NCI-H82 (cell line): ENCODE results near the gene METTL15.
"Not testable (repeated sequence)": the region's sequence is repeated elsewhere in the genome, so short reads cannot be mapped to it uniquely, and the experiment has no call there.

Source experiments
- DNase-seq: peaks from one replicate; lab custom pipeline; 2025; lab: John Stamatoyannopoulos, UW

Gene METTL15

DNA sequence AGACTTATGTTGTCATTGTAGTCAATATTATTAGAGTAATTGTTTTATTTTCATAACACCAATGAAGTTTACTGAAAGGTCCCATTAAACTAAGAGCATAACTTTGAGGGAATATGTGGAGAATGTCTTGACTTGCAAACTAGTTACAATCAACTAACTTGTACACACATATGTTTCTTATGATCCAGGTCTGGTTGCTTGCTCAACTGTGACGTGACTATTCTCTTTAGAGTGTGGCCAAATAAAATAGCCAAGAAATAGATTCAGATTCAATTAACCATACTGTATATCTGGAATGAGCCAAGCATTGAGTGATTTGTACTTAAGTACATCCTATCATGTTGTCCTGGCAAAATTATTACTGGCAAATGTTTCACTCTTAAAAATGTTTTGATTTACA, 101.7 kb downstream of the METTL15 start:
- no peak for DNase-seq

DNA sequence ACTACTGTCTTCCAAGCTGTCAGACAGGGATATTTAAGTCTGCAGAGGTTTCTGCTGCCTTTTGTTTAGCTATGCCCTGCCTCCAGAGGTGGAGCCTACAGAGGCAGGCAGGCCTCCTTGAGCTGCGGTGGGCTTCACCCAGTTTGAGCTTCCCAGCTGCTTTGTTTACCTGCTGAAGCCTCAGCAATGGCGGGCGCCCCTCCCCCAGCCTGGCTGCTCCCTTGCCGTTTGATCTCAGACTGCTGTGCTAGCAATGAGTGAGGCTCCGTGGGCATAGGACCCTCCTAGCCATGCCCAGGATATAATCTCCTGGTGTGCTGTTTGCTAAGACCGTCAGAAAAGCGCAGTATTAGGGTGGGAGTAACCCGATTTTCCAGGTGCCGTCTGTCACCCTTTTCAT, 113.9 kb downstream of the METTL15 start:
- DNase-seq = not testable (repeated sequence)

DNA sequence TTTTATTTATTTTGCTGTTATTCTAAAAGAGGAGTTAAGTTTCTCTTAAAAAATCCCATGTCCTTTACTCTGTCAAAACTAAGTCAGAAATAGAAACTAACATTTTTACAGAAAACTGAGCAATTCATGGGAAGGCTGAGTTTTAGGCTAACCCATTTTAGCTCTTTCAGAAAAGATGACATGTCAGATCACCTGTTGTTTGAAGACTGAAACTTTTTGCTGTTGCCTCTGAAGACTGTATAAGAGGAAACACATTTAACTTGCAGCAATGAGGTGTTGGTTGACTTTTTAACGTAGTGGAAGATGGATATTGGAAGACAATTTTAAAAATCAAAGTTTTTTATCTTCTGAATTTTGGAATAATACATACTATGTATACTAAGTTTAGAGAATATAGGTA, 115.4 kb downstream of the METTL15 start:
- no peak for DNase-seq

DNA sequence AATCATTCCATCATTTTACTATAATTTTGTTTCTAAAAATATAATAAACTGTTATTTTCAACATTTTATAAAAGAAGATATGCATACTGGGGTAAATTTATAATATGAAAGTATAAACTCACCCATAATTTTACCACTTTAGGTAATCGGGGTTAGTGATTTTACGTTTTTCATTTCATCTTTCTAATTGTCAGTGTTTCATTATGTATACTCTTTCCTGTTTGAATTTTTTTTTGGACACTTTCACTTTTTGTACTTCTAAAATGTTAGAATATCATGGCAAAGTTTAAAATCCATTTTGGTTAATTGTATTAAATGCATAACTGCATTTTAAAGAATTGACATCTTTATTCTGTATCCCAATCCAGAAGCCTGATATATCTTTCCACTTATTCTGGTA, 115.8 kb downstream of the METTL15 start:
- DNase-seq = no peak

DNA sequence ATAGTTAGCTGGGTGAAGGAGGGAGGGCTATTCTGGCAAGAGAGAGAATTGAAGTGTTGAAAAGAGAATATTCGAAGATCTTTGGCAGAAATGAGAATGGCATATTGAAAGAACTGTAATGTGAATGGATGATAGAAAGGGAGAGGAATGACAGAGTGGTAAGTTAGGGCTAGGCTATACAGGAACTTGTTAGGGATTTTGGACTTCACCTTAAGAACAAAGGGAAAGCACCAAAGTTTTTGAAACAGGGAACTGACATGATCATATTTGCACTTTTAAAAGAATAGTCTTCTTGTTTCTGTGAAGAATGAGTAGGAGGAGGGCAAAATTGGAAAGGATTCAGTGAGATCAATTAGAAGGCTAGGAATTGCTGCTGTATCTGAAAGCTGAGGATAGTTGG, 119.3 kb downstream of the METTL15 start:
- DNase-seq = no peak

DNA sequence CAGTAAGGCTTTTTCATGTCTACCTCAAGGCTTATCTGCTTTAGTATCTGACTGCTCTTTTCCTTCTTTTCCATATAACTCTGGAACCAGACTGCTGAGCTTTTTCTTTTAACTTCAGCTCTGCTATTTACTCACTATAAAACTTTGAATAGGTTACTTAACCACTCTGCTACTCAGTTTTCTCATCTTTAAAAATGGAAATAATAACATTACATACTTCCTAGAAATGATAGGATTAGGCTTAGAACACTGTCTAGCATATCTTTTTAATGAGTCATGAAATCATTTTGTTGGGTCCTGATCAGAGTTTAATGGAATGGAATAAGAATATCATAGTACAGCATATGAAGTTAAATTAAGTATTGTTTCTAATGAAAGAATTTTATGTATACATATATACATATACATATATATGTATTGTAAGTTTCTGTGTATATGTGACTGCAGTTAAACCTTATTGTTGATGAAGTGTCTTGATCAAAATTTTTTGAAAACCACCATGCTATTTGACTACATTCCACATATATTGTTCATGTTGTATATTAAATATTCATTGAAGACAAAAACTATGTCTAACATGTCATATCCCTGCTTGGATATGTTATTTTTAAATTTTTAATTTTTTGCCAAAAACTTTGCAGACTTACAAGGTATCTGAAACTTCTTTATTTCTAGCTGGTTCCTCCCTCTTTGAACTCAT, 120.2 kb downstream of the METTL15 start:
- DNase-seq = no peak

DNA sequence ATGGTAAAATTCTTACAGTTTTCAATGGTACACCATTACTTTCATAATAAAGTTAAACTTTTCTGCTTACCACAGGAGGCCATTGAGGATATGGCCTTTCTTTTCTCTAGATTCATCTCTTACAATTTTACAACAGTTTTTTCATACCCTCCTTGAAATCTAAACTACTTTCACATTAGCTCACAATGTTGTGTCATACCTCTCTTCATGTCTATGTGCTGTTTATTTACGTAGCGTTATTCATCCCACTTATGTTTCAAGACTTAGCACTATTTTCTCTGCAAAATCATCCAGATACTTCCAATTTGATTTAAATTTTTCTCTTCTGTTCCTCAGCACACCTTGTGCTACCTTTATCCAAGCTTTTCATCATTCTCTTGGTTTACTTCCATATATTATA, 123.3 kb downstream of the METTL15 start:
- no peak for DNase-seq

DNA sequence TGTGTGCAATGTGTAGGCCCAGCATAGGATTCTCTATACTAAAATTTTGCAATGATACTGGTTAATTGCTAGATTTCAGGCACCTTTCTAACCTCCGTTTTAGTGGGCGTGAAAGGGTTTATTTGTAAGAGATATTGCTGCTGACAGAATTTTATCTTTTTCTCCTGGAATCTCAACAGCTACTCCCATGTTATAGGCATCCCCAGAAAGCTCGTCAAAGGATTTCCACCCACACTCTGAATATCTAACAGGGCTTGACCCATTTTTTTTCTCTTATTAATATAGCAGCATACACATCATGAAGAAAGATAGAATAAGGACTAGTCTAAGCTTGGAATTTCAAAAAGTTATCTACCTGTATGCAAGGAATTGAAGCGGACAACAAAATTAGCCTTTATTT, 124.5 kb downstream of the METTL15 start:
- no peak for DNase-seq

DNA sequence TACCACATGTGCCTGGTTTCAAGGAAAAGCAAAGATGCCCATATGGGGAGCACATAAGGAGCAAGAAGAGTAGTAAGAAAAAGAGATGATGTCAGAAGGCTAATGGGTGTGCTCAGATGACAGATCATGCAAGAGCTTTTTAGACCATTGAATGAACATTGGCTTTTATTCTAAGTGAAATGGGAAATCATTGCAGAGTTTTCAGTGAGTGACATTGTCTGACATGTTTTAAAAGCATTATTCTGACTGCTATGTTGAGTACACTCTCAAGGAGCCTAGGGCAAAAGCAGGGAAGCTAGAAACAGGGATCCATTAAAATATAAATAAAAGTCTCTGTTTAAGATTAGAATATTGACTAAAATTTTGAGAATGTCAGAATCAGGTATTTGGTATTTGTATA, 133.6 kb downstream of the METTL15 start:
- DNase-seq = no peak

DNA sequence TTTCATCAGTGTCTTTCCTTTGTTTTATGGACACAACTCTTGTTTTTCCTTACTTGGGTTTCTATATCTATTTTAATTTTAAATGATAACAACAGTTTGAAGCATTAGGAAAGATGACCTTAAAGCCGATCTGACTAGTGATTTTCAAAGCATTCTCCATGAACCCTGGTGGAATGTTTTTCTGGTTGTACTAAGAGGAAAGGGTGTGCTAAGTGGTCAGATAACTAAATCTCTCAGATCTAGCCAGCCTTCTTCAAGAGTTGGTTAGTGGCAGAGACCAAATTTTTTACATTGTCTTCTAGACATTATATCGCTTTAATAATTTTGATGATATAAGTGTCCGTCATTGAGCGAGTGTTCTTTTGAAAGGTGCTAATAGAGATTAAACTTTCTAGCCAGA, 134.4 kb downstream of the METTL15 start:
- no peak for DNase-seq

DNA sequence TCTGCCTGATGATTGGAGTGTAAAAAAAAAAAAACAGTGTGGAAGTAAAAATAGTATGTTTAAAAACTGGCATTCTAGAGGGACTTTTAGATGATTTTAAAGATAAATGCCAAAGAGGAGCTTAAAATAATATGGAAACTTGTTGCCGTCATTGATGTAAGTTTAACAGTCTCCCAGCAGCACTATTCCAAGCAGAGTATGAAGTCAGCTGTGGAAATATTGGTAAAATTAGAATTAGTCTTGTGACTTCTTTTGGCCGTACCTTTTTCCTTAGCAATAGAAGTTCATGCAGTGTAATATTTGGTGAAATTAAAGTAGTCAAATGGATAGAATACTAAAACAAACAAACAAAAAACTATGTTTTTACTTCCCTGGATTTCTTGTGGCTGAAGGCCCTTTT, 134.9 kb downstream of the METTL15 start:
- DNase-seq = no peak

DNA sequence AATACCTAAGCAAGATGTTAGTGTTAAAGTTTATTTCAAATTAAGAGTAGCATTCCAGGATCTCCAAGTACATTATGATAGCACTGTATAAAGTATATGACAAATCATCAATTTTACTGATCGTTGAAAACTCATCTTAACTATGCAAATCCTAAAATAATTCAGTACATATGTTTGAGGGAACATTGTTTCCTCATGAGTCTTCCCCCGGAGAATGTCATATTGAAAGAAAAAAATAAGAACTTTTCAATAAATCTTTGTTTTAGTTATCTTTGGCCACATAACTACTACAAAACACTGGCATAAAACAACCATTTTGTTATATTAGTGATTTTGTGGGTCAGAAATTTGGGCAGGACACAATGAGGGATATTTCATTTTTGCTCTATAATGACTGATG, 135.4 kb downstream of the METTL15 start:
- DNase-seq = no peak

DNA sequence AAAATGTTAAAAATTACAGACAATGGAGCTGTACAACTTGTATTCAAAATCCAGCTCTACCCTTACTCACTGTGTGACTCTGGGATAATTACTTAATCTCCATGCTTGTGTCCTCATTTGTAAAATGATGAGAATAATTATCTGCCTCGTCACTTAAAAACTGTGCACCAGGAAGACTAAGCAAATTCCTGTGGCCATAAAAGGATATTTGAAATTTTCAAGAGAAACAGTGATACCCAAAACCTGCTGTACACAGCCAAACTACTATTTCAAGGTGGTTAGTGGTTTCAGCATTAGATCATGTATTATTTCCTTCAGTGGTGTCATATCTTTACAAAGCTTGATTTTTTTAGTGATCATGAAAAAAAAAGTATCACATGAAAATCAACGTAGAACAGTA, 136.9 kb downstream of the METTL15 start:
- no peak for DNase-seq

DNA sequence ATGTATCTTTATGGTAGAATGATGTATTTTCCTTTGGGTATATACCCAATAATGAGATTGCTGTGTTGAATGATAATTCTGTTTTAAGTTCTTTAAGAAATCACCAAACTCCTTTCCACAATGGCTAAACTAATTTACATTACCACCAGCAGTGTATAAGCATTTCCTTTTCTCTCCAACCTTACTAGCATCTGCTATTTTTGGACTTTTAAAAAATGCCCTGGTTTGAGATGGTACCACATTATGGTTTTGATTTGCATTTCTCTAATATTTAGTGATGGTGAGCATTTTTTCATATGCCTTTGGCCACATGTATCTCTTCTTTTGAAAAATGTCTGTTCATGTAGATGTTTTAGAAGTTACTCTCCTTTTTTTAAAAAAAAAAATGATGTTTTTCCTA, 142.0 kb downstream of the METTL15 start:
- no peak for DNase-seq

DNA sequence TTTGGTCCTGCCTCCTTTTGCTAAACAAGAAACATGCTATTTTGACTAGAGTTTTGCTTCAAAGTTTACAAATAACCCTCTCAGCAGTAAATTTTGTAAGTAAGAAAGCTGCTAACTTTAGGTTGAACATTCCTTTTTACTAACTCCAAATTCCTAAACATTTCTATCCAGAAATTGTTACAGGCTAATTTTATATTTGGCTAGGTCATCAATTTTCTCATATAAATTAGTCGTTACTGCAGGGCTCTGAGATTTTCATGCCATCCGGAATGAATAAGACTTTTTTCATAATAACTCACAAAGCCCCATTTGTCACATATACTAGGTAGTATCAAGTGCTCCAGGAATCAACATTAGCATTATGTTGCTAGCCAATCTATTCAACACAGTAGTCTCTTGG, 143.1 kb downstream of the METTL15 start:
- DNase-seq = no peak

DNA sequence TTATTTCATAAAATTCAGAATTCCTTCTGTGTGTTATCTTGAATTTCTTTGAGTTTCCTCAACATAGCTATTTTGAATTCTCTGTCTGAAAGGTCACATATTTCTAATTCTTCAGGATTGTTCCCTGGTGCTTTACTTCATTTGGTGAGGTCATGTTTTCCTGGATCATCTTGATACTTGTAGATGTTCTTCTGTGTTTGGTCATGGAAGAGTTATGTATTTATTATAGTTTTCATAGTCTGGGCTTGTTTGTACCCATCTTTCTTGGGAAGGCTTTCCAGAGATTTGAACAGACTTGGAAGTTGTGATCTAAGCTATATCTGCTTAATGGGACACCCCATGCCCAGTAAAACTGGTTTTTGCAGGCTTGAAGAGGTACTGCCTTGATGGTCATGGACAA, 149.6 kb downstream of the METTL15 start:
- DNase-seq = no peak

DNA sequence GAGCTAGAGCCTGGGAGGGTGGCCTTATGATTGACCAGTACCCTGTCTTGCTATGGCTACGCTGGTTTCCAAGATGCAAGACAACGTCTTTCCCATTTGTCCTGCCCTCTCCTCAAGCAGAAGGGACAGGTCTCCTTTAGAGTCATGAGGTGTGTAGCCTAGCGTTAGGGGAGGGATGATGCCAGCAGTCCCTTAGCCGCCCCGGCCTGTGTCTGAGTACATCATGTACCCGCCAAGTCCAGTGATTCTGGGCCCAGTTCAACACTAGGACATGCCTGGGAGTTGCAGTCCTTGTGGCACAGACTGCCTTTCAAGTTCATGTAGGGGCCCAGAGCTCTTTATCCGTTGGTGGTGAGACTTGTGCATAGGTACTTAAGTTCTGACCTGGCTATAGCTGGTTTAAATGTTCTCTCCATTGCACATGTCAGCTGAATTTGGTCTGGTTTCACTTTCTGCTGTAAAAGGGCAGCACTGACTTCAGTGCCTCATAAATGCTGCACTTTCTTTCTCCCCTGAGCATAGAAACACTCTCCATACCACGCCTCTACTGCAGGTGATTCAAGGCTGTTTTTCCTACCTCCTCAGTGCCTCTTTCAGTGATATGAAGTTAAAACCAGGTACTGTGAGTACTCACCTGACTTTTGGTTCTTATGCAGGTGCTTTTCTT, 151.1 kb downstream of the METTL15 start:
- no peak for DNase-seq

DNA sequence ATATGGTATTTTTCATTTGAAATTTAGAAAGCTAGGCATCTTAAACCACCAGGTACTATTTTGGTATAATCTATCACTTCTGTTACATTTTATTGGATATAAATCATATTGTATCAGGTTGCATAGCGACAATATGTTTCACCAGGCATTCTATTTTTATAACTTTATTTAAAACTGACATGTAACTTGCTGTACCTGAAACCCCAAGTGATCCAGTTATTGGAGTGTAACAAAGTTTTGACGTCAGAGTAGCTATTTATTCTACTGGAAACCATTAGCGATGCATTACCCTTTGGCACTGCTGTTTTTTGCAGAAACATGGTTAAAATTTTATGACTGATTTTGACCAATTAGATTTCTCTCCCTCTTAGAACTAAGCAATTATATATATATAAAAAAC, 160.7 kb downstream of the METTL15 start:
- DNase-seq = no peak

DNA sequence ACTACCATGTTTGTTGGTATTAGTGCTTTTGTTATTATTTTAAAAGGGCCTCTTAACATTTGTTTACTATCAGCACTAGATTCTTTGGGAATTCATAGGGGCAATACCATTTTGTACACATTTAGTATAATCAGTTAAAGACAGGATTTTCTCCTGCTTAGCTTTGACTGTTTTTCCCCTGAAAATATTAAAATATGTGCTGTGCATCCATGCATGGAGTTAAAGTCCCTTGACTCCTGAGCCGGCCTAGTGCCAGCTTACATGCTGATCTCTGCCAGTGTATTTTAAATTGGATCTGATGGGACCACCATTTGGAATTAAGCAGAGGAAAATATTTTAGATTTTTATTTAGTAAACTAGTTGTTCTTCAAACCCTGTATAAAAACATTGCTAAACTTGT, 161.4 kb downstream of the METTL15 start:
- no peak for DNase-seq

DNA sequence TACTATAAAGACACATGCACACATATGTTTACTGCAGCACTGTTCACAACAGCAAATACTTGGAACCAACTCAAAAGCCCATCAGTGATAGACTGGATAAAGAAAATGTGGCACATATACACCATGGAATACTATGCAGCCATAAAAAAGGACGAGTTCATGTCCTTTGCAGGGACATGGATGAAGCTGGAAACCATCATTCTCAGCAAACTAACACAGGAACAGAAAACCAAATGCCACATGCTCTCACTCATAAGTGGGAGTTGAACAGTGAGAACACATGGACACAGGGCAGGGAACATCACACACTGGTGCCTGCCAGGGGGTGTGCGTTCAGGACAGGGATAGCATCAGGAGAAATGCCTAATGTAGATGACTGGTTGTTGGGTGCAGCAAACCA, 164.1 kb downstream of the METTL15 start:
- DNase-seq = not testable (repeated sequence)

DNA sequence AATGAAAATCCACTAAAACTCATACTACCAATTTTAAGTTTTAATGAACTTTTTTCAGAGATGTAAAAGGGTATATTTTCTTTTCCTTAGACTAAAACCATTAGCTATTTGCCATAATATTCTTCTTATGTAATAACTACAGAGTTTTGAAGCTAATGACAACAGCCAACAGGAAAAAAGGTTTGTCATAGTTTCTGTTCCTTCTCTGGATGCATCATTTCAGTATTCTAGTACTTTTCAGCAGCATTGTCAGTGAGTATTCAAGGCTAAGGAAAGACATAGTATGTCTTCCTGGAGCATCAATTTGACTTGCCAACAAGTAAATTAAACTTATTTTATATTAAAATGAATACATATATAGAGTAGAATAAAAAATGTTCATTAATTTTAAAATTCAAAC, 166.0 kb downstream of the METTL15 start:
- no peak for DNase-seq

DNA sequence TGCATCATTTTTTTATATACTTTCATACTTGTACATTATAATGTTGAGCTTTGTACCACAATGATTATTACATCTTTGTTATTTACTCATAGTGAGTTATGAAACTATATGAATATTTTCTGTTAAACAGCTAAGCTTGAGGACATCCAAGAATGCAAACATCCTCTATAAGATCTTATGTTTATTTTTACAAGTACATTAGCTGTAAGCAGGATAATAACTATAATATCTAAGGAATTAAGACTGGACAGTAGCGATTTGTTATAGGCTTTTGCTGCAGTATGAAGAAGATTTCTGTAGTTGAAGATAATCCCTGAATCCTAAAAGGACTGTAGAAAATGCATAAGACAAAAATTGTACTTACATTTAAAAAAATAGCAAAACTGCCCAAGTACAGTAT, 176.0 kb downstream of the METTL15 start:
- no peak for DNase-seq

DNA sequence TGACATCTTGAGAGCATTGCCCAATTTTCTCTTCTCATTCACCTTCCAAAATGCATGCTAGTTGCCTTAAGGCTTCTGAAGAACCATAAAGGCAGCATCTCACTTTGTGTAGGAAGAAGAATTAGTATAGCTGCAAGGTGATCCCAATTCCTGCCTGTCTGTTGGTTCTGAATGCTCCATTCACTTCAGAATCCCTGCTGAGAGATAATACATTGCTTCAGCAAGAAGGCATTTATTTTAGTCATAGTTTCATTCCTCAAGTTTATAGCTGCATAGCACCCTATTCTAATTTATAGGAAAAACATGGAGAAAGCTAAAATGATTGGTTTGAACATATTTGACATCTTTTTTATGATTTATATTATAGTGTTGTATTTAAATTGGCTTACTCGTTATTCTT, 181.3 kb downstream of the METTL15 start:
- DNase-seq = no peak

DNA sequence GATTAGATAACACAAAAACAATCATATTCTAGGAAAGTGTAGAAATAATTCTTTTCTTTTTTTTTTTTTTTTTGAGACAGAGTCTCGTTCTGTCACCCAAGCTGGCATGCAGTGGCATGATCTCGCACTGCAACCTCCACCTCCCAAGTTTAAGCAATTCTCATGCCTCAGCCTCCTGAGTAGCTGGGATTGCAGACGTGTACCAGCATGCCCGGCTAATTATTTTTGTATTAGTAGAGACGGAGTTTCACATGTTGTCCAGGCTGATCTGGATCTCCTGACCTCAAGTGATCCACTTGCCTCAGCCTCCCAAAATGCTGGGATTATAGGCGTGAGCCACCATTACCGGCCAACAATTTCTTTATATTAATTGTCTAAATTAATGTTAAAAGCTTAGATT, 182.8 kb downstream of the METTL15 start:
- not testable (repeated sequence) for DNase-seq
